Brain microvascular endothelial cell (primary cell): Measurements from ENCODE around the gene CCDC3.
"Not testable (repeated sequence)": the region's sequence is repeated elsewhere in the genome, so short reads cannot be mapped to it uniquely, and the experiment has no call there.

Experiments used
- DNase-seq: peaks from one replicate; pipeline ENCODE4 v3.0.0-alpha.2; 2020
- H3K27ac ChIP-seq: fragments of 250-450 bp; sonication (Bioruptor Pico); 2 replicates; pipeline ENCODE4 v1.5.1; 2020; ENCODE audit warnings: mild to moderate bottlenecking, moderate library complexity
- H3K27me3 ChIP-seq: fragments of 250-450 bp; sonication (Bioruptor Pico); replicated peaks from 2 replicates; pipeline ENCODE4 v1.5.1; 2020; ENCODE audit warnings: mild to moderate bottlenecking
- H3K36me3 ChIP-seq: fragments of 250-450 bp; sonication (Bioruptor Pico); replicated peaks from 2 replicates; pipeline ENCODE4 v1.5.1; 2020; ENCODE audit warnings: mild to moderate bottlenecking
- H3K4me3 ChIP-seq: 2 replicates; pipeline ENCODE4 v1.5.1; 2011; ENCODE audit warnings: low read depth, mild to moderate bottlenecking, control low read depth, low read length, moderate library complexity
- CTCF ChIP-seq: IDR thresholded peaks from 2 replicates; pipeline ENCODE4 v1.5.1; 2011; ENCODE audit warnings: low read depth, mild to moderate bottlenecking, moderate library complexity, low read length, control low read depth, inconsistent platforms; ENCODE audit errors: missing control alignments
- in situ Hi-C: cut with HindIII; loops from 2 replicates; pipeline ENCODE4 v1.10.0; 2017; ENCODE audit warnings: low sequenced_read_pairs, low pct_ligation_motif_present

Gene CCDC3

GRCh38 chr10:13046851-13047528, 45.5 kb upstream of the CCDC3 start:
- no peaks in the 10 kb centered on the region for H3K27me3 ChIP-seq
- no peak for TF ChIP-seq CTCF
- no peak overlapping the region for H3K4me3 ChIP-seq
- no peak overlapping the region for H3K27ac ChIP-seq
- H3K36me3 ChIP-seq: no peaks in the 10 kb centered on the region
- in situ Hi-C loops: no loop called here
- DNase-seq: no peak

DNA sequence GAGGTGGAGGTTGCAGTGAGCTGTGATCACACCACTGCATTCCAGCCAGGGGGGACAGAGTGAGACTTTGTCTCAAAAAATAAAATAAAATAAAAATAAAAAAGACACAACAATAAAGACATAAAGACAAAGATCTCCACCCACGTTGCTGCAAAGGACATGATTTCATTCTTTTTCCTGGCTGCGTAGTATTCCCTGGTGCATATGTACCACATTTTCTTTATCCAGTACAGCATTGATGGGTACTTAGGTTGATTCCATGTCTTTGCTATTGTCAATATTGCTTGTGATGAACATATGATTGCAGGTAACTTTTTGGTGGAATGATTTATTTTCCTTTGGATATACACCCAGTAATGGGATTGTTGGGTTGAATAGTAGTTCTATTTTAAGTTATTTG, 42.0 kb upstream of the CCDC3 start:
- in situ Hi-C loops: no loop called here
- no peaks in the 10 kb centered on the region for H3K27me3 ChIP-seq
- H3K4me3 ChIP-seq: no peak overlapping the region
- H3K27ac ChIP-seq: no peak overlapping the region
- no peak for TF ChIP-seq CTCF
- no peaks in the 10 kb centered on the region for H3K36me3 ChIP-seq
- DNase-seq: no peak

DNA sequence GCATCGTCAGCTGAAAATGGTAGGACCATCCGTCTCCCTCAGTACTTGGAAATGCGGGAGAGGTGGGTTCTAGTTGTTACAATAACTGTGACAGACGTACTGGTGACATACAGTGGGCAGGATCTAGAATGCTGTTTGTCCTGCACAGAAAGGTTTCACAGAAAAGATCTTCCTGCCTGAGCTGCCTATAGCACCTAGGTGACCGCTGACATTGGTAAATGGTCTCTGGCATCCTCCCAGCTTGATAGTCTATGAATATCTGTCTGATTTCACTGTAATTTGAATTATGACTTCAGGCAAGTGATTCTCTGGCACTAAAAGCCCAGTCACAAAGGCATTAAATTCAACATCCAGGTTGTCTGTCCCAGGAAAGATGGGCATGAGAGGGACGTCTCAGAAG, 38.2 kb upstream of the CCDC3 start:
- no peaks in the 10 kb centered on the region for H3K36me3 ChIP-seq
- no peaks in the 10 kb centered on the region for H3K27me3 ChIP-seq
- TF ChIP-seq CTCF: no peak
- H3K27ac ChIP-seq: no peak overlapping the region
- in situ Hi-C loops: no loop called here
- no peak for DNase-seq
- no peak overlapping the region for H3K4me3 ChIP-seq

- H3K27me3 ChIP-seq: no peaks in the 10 kb centered on the region
- no peak for DNase-seq
- no peak overlapping the region for H3K4me3 ChIP-seq
- in situ Hi-C loops: no loop called here
- no peak for TF ChIP-seq CTCF
- H3K27ac ChIP-seq: no peak overlapping the region
- no peaks in the 10 kb centered on the region for H3K36me3 ChIP-seq
Measured at GRCh38 chr10:13038391-13038790, 36.9 kb upstream of the CCDC3 start.

DNA sequence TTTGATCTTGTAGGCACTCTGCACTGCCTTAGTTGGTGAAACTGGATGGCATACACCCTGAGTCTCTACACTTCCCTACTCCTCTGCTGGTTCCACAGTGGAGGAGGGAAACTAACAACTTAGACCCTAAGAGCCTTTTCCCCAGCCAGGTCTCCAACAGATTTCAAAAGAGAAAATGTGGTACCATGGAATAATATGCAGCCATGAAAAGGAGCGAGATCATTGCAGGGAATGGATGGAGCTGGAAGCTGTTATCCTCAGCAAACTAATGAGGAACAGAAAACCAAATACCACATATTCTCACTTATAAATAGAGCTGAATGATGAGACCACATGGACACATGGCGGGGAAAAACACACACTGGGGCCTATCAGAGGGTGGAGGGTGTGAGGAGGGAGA, 36.3 kb upstream of the CCDC3 start:
- no peak overlapping the region for H3K27ac ChIP-seq
- TF ChIP-seq CTCF: no peak
- DNase-seq: no peak
- H3K36me3 ChIP-seq: no peaks in the 10 kb centered on the region
- H3K4me3 ChIP-seq: no peak overlapping the region
- in situ Hi-C loops: no loop called here
- no peaks in the 10 kb centered on the region for H3K27me3 ChIP-seq

- TF ChIP-seq CTCF: no peak
- DNase-seq: no peak
- H3K36me3 ChIP-seq: no peaks in the 10 kb centered on the region
- H3K4me3 ChIP-seq: no peak overlapping the region
- no peaks in the 10 kb centered on the region for H3K27me3 ChIP-seq
- no peak overlapping the region for H3K27ac ChIP-seq
- in situ Hi-C loops: no loop called here
Measured at GRCh38 chr10:13036841-13037240, 35.3 kb upstream of the CCDC3 start.

- H3K36me3 ChIP-seq, H3K27me3 ChIP-seq, H3K4me3 ChIP-seq, H3K27ac ChIP-seq, in situ Hi-C loops, DNase-seq: not testable (repeated sequence)
Measured at GRCh38 chr10:13035731-13036130, 34.2 kb upstream of the CCDC3 start.
